Esophagus muscularis mucosa (tissue), 4 donors: ENCODE data around the gene MAL.

Experiments used
- CTCF ChIP-seq, 3 experiments: fragments of 200-600 bp in 2 of 3; fragments of 450-650 bp in 1 of 3; sonication (generic) in 2 of 3; IDR thresholded peaks; one replicate each; pipeline ENCODE4 v1.5.1; 2017 to 2019; ENCODE audit warnings: antibody characterized with exemption in 3 of 3, mild to moderate bottlenecking in 2 of 3, moderate library complexity in 1 of 3
- EP300 ChIP-seq: sonication (generic); formaldehyde crosslinking; IDR thresholded peaks from one replicate; pipeline ENCODE4 v1.6.1; 2017; ENCODE audit warnings: antibody characterized with exemption
- POLR2AphosphoS5 ChIP-seq, 2 donors: sonication (generic); formaldehyde crosslinking; IDR thresholded peaks; one replicate each; pipeline ENCODE4 v1.6.1; 2017; ENCODE audit warnings: antibody characterized with exemption in 2 of 2

- TF ChIP-seq CTCF (IDR thresholded peaks at IDR 0.05): no peak
- TF ChIP-seq EP300: no peak
- TF ChIP-seq POLR2AphosphoS5 (IDR thresholded peaks at IDR 0.05): no peak
Observed at GRCh38 chr2:95082477-95082876, 57.0 kb downstream of the MAL start.
